Left forelimb (tissue), 1 donor: ENCODE results near the gene SLC22A16.

Experiments used
- DNase-seq: peaks from one replicate; pipeline ENCODE4 v3.0.0-alpha.2; 2018; ENCODE audit warnings: low spot score

The SLC22A16 gene

GRCh38 chr6:110399219-110400071, 77.0 kb downstream of the SLC22A16 start:
- no peak for DNase-seq

GRCh38 chr6:110398778-110399177, 77.6 kb downstream of the SLC22A16 start:
- no peak for DNase-seq

GRCh38 chr6:110395221-110395620, 81.2 kb downstream of the SLC22A16 start:
- no peak for DNase-seq

GRCh38 chr6:110394409-110394808, 82.0 kb downstream of the SLC22A16 start:
- no peak for DNase-seq

GRCh38 chr6:110392727-110393126, 83.7 kb downstream of the SLC22A16 start:
- no peak for DNase-seq

GRCh38 chr6:110390404-110390803, 86.0 kb downstream of the SLC22A16 start:
- no peak for DNase-seq

GRCh38 chr6:110389689-110390382, 86.6 kb downstream of the SLC22A16 start:
- DNase-seq = no peak

GRCh38 chr6:110387986-110388385, 88.4 kb downstream of the SLC22A16 start:
- no peak for DNase-seq

GRCh38 chr6:110385458-110385863, 91.0 kb downstream of the SLC22A16 start:
- no peak for DNase-seq

- DNase-seq = no peak
Observed at GRCh38 chr6:110378552-110378951, 97.9 kb downstream of the SLC22A16 start.
